Endothelial cell of umbilical vein (primary cell): ENCODE data around the gene KANSL1L. TPM values are rescaled to one million over a fixed set of nuclear protein-coding genes. Genes with fewer than 3 reads are reported as not detected.

Experiments
- BruUV-seq: library from RNA; stranded (reverse); fragments of 400-500 nt; replicated peaks from 2 replicates; lab custom pipeline; 2021; lab: Mats Ljungman, UMichigan
- CTCF ChIA-PET: fragments of 300-600, 350-600 bp; sonication (Branson Sonifier 250); formaldehyde crosslinking; loops from one replicate; lab custom pipeline; 2021; ENCODE audit warnings: antibody characterized with exemption, inconsistent platforms; lab: Charles Lee
- POLR2A ChIA-PET: fragments of 300-600, 350-600 bp; sonication (Branson Sonifier 250); formaldehyde crosslinking; loops from one replicate; lab custom pipeline; 2021; ENCODE audit warnings: antibody characterized with exemption, inconsistent platforms; lab: Charles Lee
- DNase-seq: peaks from one replicate; pipeline ENCODE4 v3.0.0-alpha.2; 2011; ENCODE audit warnings: low read depth, low spot score
- FAIRE-seq: peaks from 2 replicates; lab custom pipeline; 2011; peaks lifted over from hg19 to GRCh38; lab: Jason Lieb, UNC
- H2AFZ ChIP-seq: 2 replicates; pipeline ENCODE4 v1.6.0; 2012; ENCODE audit warnings: low read depth, low read length, control low read depth, inconsistent platforms
- H3K27ac ChIP-seq: 2 replicates; pipeline ENCODE4 v1.5.1; 2011; ENCODE audit warnings: low read depth, mild to moderate bottlenecking, control low read depth, low read length, moderate library complexity; ENCODE audit not compliant: insufficient read depth
- H3K27me3 ChIP-seq, 2 experiments: 2 replicates each; pipeline versions ENCODE4 v1.6.0 to v1.6.1; 2011; ENCODE audit warnings: low read length in 2 of 2, mixed read lengths in 1 of 2; ENCODE audit not compliant: control insufficient read depth in 2 of 2, insufficient read depth in 2 of 2
- H3K36me3 ChIP-seq, 2 experiments: 2 replicates in 1 of 2; 3 replicates in 1 of 2; pipeline ENCODE4 v1.5.1; 2011; ENCODE audit warnings: low read length in 2 of 2, mild to moderate bottlenecking in 1 of 2, moderate library complexity in 1 of 2; ENCODE audit not compliant: control insufficient read depth in 2 of 2, insufficient read depth in 2 of 2; ENCODE audit errors: extremely low read depth in 1 of 2
- H3K4me1 ChIP-seq: 3 replicates; pipeline ENCODE4 v1.5.1; 2011; ENCODE audit warnings: mild to moderate bottlenecking, low read length; ENCODE audit not compliant: control insufficient read depth, insufficient read depth; ENCODE audit errors: extremely low read depth
- H3K4me2 ChIP-seq: 2 replicates; pipeline ENCODE4 v1.6.1; 2011; ENCODE audit warnings: low read length, control low read depth, mixed read lengths; ENCODE audit not compliant: insufficient read depth
- H3K4me3 ChIP-seq, 3 experiments: fragments of 200-600 bp in 1 of 3; sonication (generic), shearing (Covaris generic) in 1 of 3; replicated peaks in 1 of 3; 2 replicates each; pipeline ENCODE4 v1.5.1; 2011 to 2016; ENCODE audit warnings: control low read depth in 3 of 3, low read length in 3 of 3, mild to moderate bottlenecking in 2 of 3, inconsistent platforms in 1 of 3, low read depth in 1 of 3, moderate library complexity in 1 of 3; ENCODE audit not compliant: insufficient read depth in 1 of 3
- H3K79me2 ChIP-seq: 2 replicates; pipeline ENCODE4 v1.6.0; 2012; ENCODE audit warnings: low read length, inconsistent platforms; ENCODE audit not compliant: control insufficient read depth, insufficient read depth
- H3K9ac ChIP-seq: replicated peaks from 2 replicates; pipeline ENCODE3; 2011; ENCODE audit warnings: low read length, control low read depth; ENCODE audit not compliant: insufficient read depth; ENCODE audit errors: extremely low read depth
- H3K9me1 ChIP-seq: replicated peaks from 3 replicates; pipeline ENCODE4 v1.6.0; 2011; ENCODE audit warnings: mild to moderate bottlenecking, low read length; ENCODE audit not compliant: control insufficient read depth, insufficient read depth; ENCODE audit errors: extremely low read depth
- H3K9me3 ChIP-seq: replicated peaks from 2 replicates; pipeline ENCODE4 v1.5.1; 2012; ENCODE audit warnings: low read length, inconsistent platforms; ENCODE audit not compliant: control insufficient read depth, insufficient read depth
- H4K20me1 ChIP-seq: replicated peaks from 2 replicates; pipeline ENCODE3; 2011; ENCODE audit warnings: mild to moderate bottlenecking, low read length; ENCODE audit not compliant: control insufficient read depth, insufficient read depth; ENCODE audit errors: extremely low read depth
- EZH2 ChIP-seq: IDR thresholded peaks from 2 replicates; pipeline ENCODE4 v1.6.1; 2012; ENCODE audit warnings: borderline replicate concordance, low read depth, mild to moderate bottlenecking, moderate library complexity, low read length, inconsistent platforms; ENCODE audit not compliant: severe bottlenecking
- FOS ChIP-seq: IDR thresholded peaks from 2 replicates; pipeline ENCODE4 v1.6.1; 2011; ENCODE audit warnings: mild to moderate bottlenecking, low read length, moderate library complexity, borderline replicate concordance; ENCODE audit not compliant: insufficient read depth
- GATA2 ChIP-seq: IDR thresholded peaks from 2 replicates; pipeline ENCODE4 v1.7.0; 2011; ENCODE audit warnings: low read depth, mild to moderate bottlenecking, moderate library complexity, mixed read lengths, low read length; ENCODE audit not compliant: insufficient read length, insufficient read depth
- JUN ChIP-seq: IDR thresholded peaks from 2 replicates; pipeline ENCODE4 v1.6.1; 2011; ENCODE audit warnings: borderline replicate concordance, low read depth; ENCODE audit not compliant: insufficient read length, insufficient read depth
- MYC ChIP-seq: IDR thresholded peaks from one replicate; pipeline ENCODE4 v1.6.1; 2011; ENCODE audit warnings: mild to moderate bottlenecking, low read depth, low read length
- POLR2A ChIP-seq: IDR thresholded peaks from 2 replicates; pipeline ENCODE4 v1.6.1; 2012; ENCODE audit warnings: low read depth, mild to moderate bottlenecking, control low read depth, low read length
- POLR2AphosphoS5 ChIP-seq: IDR thresholded peaks from 2 replicates; pipeline ENCODE4 v1.6.1; 2012; ENCODE audit warnings: low read depth, mild to moderate bottlenecking, control low read depth, low read length, moderate library complexity; ENCODE audit not compliant: insufficient read depth
- dilution Hi-C: fragments of 300-500 bp; cut with MboI; formaldehyde crosslinking; loops from one replicate; pipeline ENCODE4 v1.15.0; 2019; ENCODE audit warnings: low sequenced_read_pairs; ENCODE audit not compliant: extremely low pct_ligation_motif_present
- intact Hi-C: fragments of 100-400 bp; cut with micrococcal nuclease; formaldehyde crosslinking; loops from one replicate; pipeline ENCODE4 v1.10.0; 2022
- polyA plus RNA-seq, 4 experiments: library from polyadenylated mRNA; depleted of rRNA in 3 of 4; stranded (reverse) in 3 of 4; unstranded in 1 of 4; fragments of >200 nt; gene quantifications; 2 replicates each; pipeline versions ENCODE4 v1.2.1 to v1.2.3, GENCODE V29; 2011 to 2012; ENCODE audit warnings: missing spikeins in 1 of 4
- total RNA-seq: library from RNA; stranded (reverse); gene quantifications from 2 replicates; pipeline ENCODE4 v1.2.3, GENCODE V29; 2021
- TF ChIP-seq, protein P1 (sequence below), 2 donors: IDR thresholded peaks; 1 replicate in 1 of 2; 2 replicates in 1 of 2; pipeline ENCODE4 v1.5.1; 2011; ENCODE audit warnings: low read length in 2 of 2, mild to moderate bottlenecking in 2 of 2, moderate library complexity in 2 of 2, control low read depth in 1 of 2, inconsistent platforms in 1 of 2, low read depth in 1 of 2; ENCODE audit not compliant: insufficient read depth in 1 of 2; ENCODE audit errors: extremely low read depth in 1 of 2
- TF ChIP-seq, protein P2 (sequence below): IDR thresholded peaks from 2 replicates; pipeline ENCODE4 v1.6.1; 2011; ENCODE audit not compliant: insufficient read depth, insufficient read length

KANSL1L gene
- total and polyA plus RNA-seq, 2 donors (not counting 3 experiments of a cell fraction or from before 2014, with no cell fraction given): 4.3 to 14.0 TPM

DNA sequence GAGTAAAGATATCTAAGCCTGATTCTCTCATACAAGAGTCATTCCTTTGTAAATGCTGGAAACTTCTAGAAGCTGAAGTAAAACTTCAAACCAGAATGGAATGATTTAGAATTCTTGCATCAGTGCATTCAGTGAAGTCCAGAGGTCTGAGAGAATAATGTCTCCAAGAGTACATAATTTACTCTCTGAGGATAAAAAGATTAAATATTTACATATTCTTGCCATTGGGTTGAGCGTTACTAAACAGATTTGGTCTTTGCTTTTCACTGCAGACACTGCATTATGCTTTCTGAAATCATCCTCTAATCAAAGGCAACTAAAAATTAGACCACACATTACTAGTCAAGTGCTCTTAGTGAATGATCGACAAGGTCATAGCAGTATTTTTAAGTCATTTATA lies 26.5 kb upstream of the KANSL1L start:
- TF ChIP-seq, protein P1, sequence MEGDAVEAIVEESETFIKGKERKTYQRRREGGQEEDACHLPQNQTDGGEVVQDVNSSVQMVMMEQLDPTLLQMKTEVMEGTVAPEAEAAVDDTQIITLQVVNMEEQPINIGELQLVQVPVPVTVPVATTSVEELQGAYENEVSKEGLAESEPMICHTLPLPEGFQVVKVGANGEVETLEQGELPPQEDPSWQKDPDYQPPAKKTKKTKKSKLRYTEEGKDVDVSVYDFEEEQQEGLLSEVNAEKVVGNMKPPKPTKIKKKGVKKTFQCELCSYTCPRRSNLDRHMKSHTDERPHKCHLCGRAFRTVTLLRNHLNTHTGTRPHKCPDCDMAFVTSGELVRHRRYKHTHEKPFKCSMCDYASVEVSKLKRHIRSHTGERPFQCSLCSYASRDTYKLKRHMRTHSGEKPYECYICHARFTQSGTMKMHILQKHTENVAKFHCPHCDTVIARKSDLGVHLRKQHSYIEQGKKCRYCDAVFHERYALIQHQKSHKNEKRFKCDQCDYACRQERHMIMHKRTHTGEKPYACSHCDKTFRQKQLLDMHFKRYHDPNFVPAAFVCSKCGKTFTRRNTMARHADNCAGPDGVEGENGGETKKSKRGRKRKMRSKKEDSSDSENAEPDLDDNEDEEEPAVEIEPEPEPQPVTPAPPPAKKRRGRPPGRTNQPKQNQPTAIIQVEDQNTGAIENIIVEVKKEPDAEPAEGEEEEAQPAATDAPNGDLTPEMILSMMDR (IDR thresholded peaks at IDR 0.05; ENCODE audit: extremely low read depth in 1 of 2, insufficient read depth in 1 of 2, low read depth in 1 of 2, low read length in 2 of 2): no peak
- no peak for TF ChIP-seq MYC
- TF ChIP-seq, protein P2, sequence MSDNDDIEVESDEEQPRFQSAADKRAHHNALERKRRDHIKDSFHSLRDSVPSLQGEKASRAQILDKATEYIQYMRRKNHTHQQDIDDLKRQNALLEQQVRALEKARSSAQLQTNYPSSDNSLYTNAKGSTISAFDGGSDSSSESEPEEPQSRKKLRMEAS: no peak
- TF ChIP-seq JUN: no peak
- TF ChIP-seq FOS: no peak
- TF ChIP-seq GATA2: no peak
- no peak for TF ChIP-seq POLR2A
- no peak for TF ChIP-seq POLR2AphosphoS5
- no peak for TF ChIP-seq EZH2
- DNase-seq (no peak), FAIRE-seq (no peak)
- no peaks in the 10 kb centered on the region for H4K20me1 ChIP-seq
- ChIA-PET CTCF (interaction anchor here (0.6 to 3.0 kb wide), 22 partner anchors 9 to 1802 kb away, joined by 3 to 169 read pairs (median 11); partner anchors contain the start of gene MAP2), POLR2A (no interaction called here)
- H3K27me3 ChIP-seq: peaks cover 0 to 5% of the 10 kb centered on the region in 2 experiments
- H3K9me3 ChIP-seq: no peaks in the 10 kb centered on the region
- dilution Hi-C loops: no loop called here
- no peak overlapping the region for H3K4me3 ChIP-seq
- H2AFZ ChIP-seq: no peak overlapping the region
- no TSS peak for BruUV-seq
- H3K4me1 ChIP-seq: peaks cover 14% of the 10 kb centered on the region
- intact Hi-C loops: loop anchor here (2.0 to 10.0 kb wide), 4 partner anchors 403 to 1803 kb away; no protein-coding TSS in a partner anchor
- H3K9ac ChIP-seq: no peak overlapping the region
- H3K9me1 ChIP-seq: no peaks in the 10 kb centered on the region
- no peaks in the 10 kb centered on the region for H3K79me2 ChIP-seq
- H3K36me3 ChIP-seq: no peaks in the 10 kb centered on the region
- no peak overlapping the region for H3K27ac ChIP-seq
- H3K4me2 ChIP-seq: peak overlapping the region; percentile 16
